ENCODE measurements around the gene RUNX1. TPM values are rescaled to one million over a fixed set of nuclear protein-coding genes. Genes with fewer than 3 reads are reported as not detected.

Gene RUNX1
- total and polyA plus RNA-seq, 2 of the 13 experiments (the other 11 are each of a cell fraction or from before 2014, with no cell fraction given), result 5.4 to 6.4 TPM

- TF ChIP-seq ZNF276 (CRISPR knock-in tag; IDR thresholded peaks at IDR 0.05; ENCODE audit: low read depth) (no peak), TCF7 (IDR thresholded peaks at IDR 0.05; ENCODE audit: low read depth) (0 out of 2 replicates have a peak, but pooled peaks have one; percentile 25), NR2F2 (IDR thresholded peaks at IDR 0.05; ENCODE audit: borderline replicate concordance, low read depth) (no peak), FOXA3 (CRISPR knock-in tag; IDR thresholded peaks at IDR 0.05) (no peak), ZKSCAN1 (IDR thresholded peaks at IDR 0.05; ENCODE audit: low read length) (peak; percentile 96), FIP1L1 (IDR thresholded peaks at IDR 0.05; ENCODE audit: borderline replicate concordance, insufficient read depth, low read depth, low read length) (no peak), YEATS4 (CRISPR knock-in tag; IDR thresholded peaks at IDR 0.05; ENCODE audit: borderline replicate concordance) (no peak), SMARCE1 (IDR thresholded peaks at IDR 0.05; ENCODE audit: borderline replicate concordance) (no peak), TERF1 (CRISPR knock-in tag; IDR thresholded peaks at IDR 0.05) (no peak), POGZ (CRISPR knock-in tag; IDR thresholded peaks at IDR 0.05) (0 out of 2 replicates have a peak, but pooled peaks have one; percentile 27), EP300 (IDR thresholded peaks at IDR 0.05; ENCODE audit: low read depth in 2 of 2, low read length in 2 of 2) (peak in 1 of 2 experiments; percentile 21; a peak in 1 of 4 replicates), EP300 (CRISPR knock-in tag; IDR thresholded peaks at IDR 0.05; ENCODE audit: borderline replicate concordance) (no peak), ZBTB33 (CRISPR knock-in tag; IDR thresholded peaks at IDR 0.05) (0 out of 2 replicates have a peak, but pooled peaks have one; percentile 49), ZFP36L2 (CRISPR knock-in tag; IDR thresholded peaks at IDR 0.05) (no peak), ZNF143 (CRISPR knock-in tag; IDR thresholded peaks at IDR 0.05) (no peak), CEBPZ (IDR thresholded peaks at IDR 0.05; ENCODE audit: low read length) (no peak), ZKSCAN8 (CRISPR knock-in tag; IDR thresholded peaks at IDR 0.05; ENCODE audit: borderline replicate concordance) (no peak), MTA1 (CRISPR knock-in tag; IDR thresholded peaks at IDR 0.05; ENCODE audit: borderline replicate concordance) (no peak), ZMYM2 (CRISPR knock-in tag; IDR thresholded peaks at IDR 0.05) (peak; percentile 74), RNF2 (conservative IDR thresholded peaks at IDR 0.05; ENCODE audit: low read depth) (no peak)
These were observed 62.3 kb downstream of the RUNX1 start (continued) for GRCh38 chr21:34986561-34987500.

All from HepG2 (cell line).